Endothelial cell of hepatic sinusoid (primary cell): ENCODE results near the gene C1GALT1C1L.
"Not testable (repeated sequence)": the region's sequence is repeated elsewhere in the genome, so short reads cannot be mapped to it uniquely, and the experiment has no call there.

Source experiments
- in situ Hi-C: cut with HindIII; loops from 2 replicates; pipeline ENCODE4 v1.10.0; 2017; ENCODE audit warnings: low sequenced_read_pairs

C1GALT1C1L gene

GRCh38 chr2:43676322-43677050 is at the start of gene C1GALT1C1L:
Gene C1GALT1C1L, minus strand, starts transcription at chr2:43676429. Its CDS starts 107 bp downstream, at chr2:43676322.
- in situ Hi-C loops: no loop called here

- in situ Hi-C loops: no loop called here
Observed at GRCh38 chr2:43725711-43726246, 49.5 kb upstream of the C1GALT1C1L start.

- in situ Hi-C loops: loop anchor here (5.0 to 25.0 kb wide), 2 partner anchors 38 to 113 kb away; no protein-coding TSS in a partner anchor
Observed at GRCh38 chr2:43724728-43725526, 48.7 kb upstream of the C1GALT1C1L start.

GRCh38 chr2:43718530-43719124 is 42.4 kb upstream of the C1GALT1C1L start:
- in situ Hi-C loops: loop anchor here (25.0 kb wide), 1 partner anchor 106 kb away; no protein-coding TSS in a partner anchor

- in situ Hi-C loops: loop anchor here (25.0 kb wide), 1 partner anchor 105 kb away; no protein-coding TSS in a partner anchor
Observed at GRCh38 chr2:43717322-43717721, 41.1 kb upstream of the C1GALT1C1L start.

- in situ Hi-C loops: loop anchor here (25.0 kb wide), 1 partner anchor 103 kb away; no protein-coding TSS in a partner anchor
Observed at GRCh38 chr2:43715300-43716098, 39.3 kb upstream of the C1GALT1C1L start.

- in situ Hi-C loops: loop anchor here (25.0 kb wide), 1 partner anchor 102 kb away; no protein-coding TSS in a partner anchor
Observed at GRCh38 chr2:43714164-43714563, 37.9 kb upstream of the C1GALT1C1L start.

- in situ Hi-C loops: loop anchor here (25.0 kb wide), 1 partner anchor 99 kb away; no protein-coding TSS in a partner anchor
Observed at GRCh38 chr2:43710866-43711265, 34.6 kb upstream of the C1GALT1C1L start.

- in situ Hi-C loops: loop anchor here (25.0 kb wide), 1 partner anchor 97 kb away; no protein-coding TSS in a partner anchor
Observed at GRCh38 chr2:43708891-43709290, 32.7 kb upstream of the C1GALT1C1L start.

GRCh38 chr2:43708178-43708577 is 31.9 kb upstream of the C1GALT1C1L start:
- in situ Hi-C loops: loop anchor here (25.0 kb wide), 1 partner anchor 96 kb away; no protein-coding TSS in a partner anchor

- in situ Hi-C loops: loop anchor here (25.0 kb wide), 1 partner anchor 95 kb away; no protein-coding TSS in a partner anchor
Observed at GRCh38 chr2:43707255-43708015, 31.2 kb upstream of the C1GALT1C1L start.

- in situ Hi-C loops: loop anchor here (25.0 kb wide), 1 partner anchor 89 kb away; no protein-coding TSS in a partner anchor
Observed at GRCh38 chr2:43701111-43701510, 24.9 kb upstream of the C1GALT1C1L start.

- in situ Hi-C loops: loop anchor here (25.0 kb wide), 1 partner anchor 87 kb away; no protein-coding TSS in a partner anchor
Observed at GRCh38 chr2:43699761-43700160, 23.5 kb upstream of the C1GALT1C1L start.

GRCh38 chr2:43698140-43698539 is 21.9 kb upstream of the C1GALT1C1L start:
- in situ Hi-C loops: not testable (repeated sequence)

GRCh38 chr2:43692428-43692994 is 16.3 kb upstream of the C1GALT1C1L start:
- in situ Hi-C loops: no loop called here

GRCh38 chr2:43689999-43690398 is 13.8 kb upstream of the C1GALT1C1L start:
- in situ Hi-C loops: loop anchor here (5.0 kb wide), 1 partner anchor 32 kb away; no protein-coding TSS in a partner anchor

- in situ Hi-C loops: loop anchor here (5.0 kb wide), 1 partner anchor 37 kb away; no protein-coding TSS in a partner anchor
Observed at GRCh38 chr2:43685357-43685756, 9.1 kb upstream of the C1GALT1C1L start.

GRCh38 chr2:43677783-43678182 is 1.6 kb upstream of the C1GALT1C1L start:
- in situ Hi-C loops: not testable (repeated sequence)
